H1 (cell line): ENCODE data around the gene EIF4ENIF1. TPM values are rescaled to one million over a fixed set of nuclear protein-coding genes. Genes with fewer than 3 reads are reported as not detected.

Experiments used
- CTCF ChIA-PET: fragments of 300-600 bp; sonication (Branson Sonifier 250); formaldehyde crosslinking; loops from one replicate; lab custom pipeline; 2021; ENCODE audit not compliant: partially characterized antibody; lab: Charles Lee
- POLR2A ChIA-PET: fragments of 300-600 bp; sonication (Branson Sonifier 250); formaldehyde crosslinking; loops from one replicate; lab custom pipeline; 2021; ENCODE audit warnings: inconsistent platforms; ENCODE audit not compliant: partially characterized antibody; lab: Charles Lee
- DNase-seq, 2 experiments: peaks; one replicate each; pipeline versions ENCODE4 v3.0.0 to v3.0.0-alpha.2; 2010 to 2022; ENCODE audit warnings: low spot score in 2 of 2, low read depth in 1 of 2, mixed read lengths in 1 of 2
- FAIRE-seq: peaks from 2 replicates; lab custom pipeline; 2011; peaks lifted over from hg19 to GRCh38; lab: Jason Lieb, UNC
- H2AFZ ChIP-seq: 2 replicates; pipeline ENCODE4 v1.8.1; 2012; ENCODE audit warnings: low read length, inconsistent platforms
- H2AK5ac ChIP-seq: 2 replicates; pipeline ENCODE4 v1.6.1; 2013; ENCODE audit warnings: low read depth, low read length
- H2BK120ac ChIP-seq: replicated peaks from 2 replicates; pipeline ENCODE3; 2013; ENCODE audit warnings: low read depth, low read length, inconsistent platforms
- H2BK12ac ChIP-seq: 2 replicates; pipeline ENCODE4 v1.6.1; 2013; ENCODE audit warnings: low read depth, low read length
- H2BK15ac ChIP-seq: 2 replicates; pipeline ENCODE4 v1.6.1; 2013; ENCODE audit warnings: low read length
- H2BK20ac ChIP-seq: 2 replicates; pipeline ENCODE4 v1.6.1; 2013; ENCODE audit warnings: low read length
- H2BK5ac ChIP-seq: 2 replicates; pipeline ENCODE4 v1.6.1; 2013; ENCODE audit warnings: low read depth, low read length
- H3K14ac ChIP-seq: 2 replicates; pipeline ENCODE4 v1.6.1; 2013; ENCODE audit warnings: inconsistent platforms; ENCODE audit not compliant: insufficient read length
- H3K18ac ChIP-seq: 2 replicates; pipeline ENCODE4 v1.6.1; 2013; ENCODE audit warnings: low read length; ENCODE audit errors: extremely low read depth
- H3K23ac ChIP-seq: 2 replicates; pipeline ENCODE4 v1.6.1; 2013; ENCODE audit warnings: inconsistent platforms; ENCODE audit not compliant: insufficient read length
- H3K23me2 ChIP-seq: 2 replicates; pipeline ENCODE4 v1.6.1; 2013; ENCODE audit warnings: low read depth, low read length
- H3K27ac ChIP-seq: 2 replicates; pipeline ENCODE4 v1.6.1; 2011; ENCODE audit warnings: low read depth, low read length, inconsistent platforms
- H3K27me3 ChIP-seq, 4 experiments: replicated peaks in 1 of 4; 1 replicate in 1 of 4; 2 replicates in 3 of 4; pipeline versions ENCODE4 v1.6.1 to v1.8.1; 2011 to 2013; ENCODE audit warnings: low read length in 3 of 4, mild to moderate bottlenecking in 3 of 4, inconsistent platforms in 2 of 4, mixed read lengths in 2 of 4, moderate library complexity in 1 of 4; ENCODE audit not compliant: control insufficient read depth in 3 of 4, insufficient read depth in 3 of 4; ENCODE audit errors: extremely low read depth in 1 of 4
- H3K36me3 ChIP-seq, 4 experiments: 2 replicates each; pipeline versions ENCODE4 v1.6.1 to v1.8.1; 2011 to 2013; ENCODE audit warnings: mild to moderate bottlenecking in 4 of 4, low read length in 3 of 4, moderate library complexity in 2 of 4, control low read depth in 1 of 4, inconsistent platforms in 1 of 4; ENCODE audit not compliant: insufficient read depth in 4 of 4, control insufficient read depth in 2 of 4
- H3K4ac ChIP-seq: replicated peaks from 2 replicates; pipeline ENCODE3; 2013; ENCODE audit warnings: low read length, low read depth, mixed read lengths, inconsistent platforms; ENCODE audit not compliant: insufficient read length
- H3K4me1 ChIP-seq, 4 experiments: replicated peaks in 1 of 4; 1 replicate in 1 of 4; 2 replicates in 3 of 4; pipeline versions ENCODE4 v1.6.1 to v1.8.1; 2011 to 2013; ENCODE audit warnings: low read length in 3 of 4, inconsistent platforms in 2 of 4, mixed read lengths in 1 of 4; ENCODE audit not compliant: insufficient read depth in 4 of 4, control insufficient read depth in 3 of 4
- H3K4me2 ChIP-seq, 2 experiments: 2 replicates each; pipeline versions ENCODE4 v1.6.1 to v1.8.1; 2011 to 2013; ENCODE audit warnings: low read depth in 2 of 2, low read length in 2 of 2, control low read depth in 1 of 2, inconsistent platforms in 1 of 2, mild to moderate bottlenecking in 1 of 2; ENCODE audit not compliant: insufficient read depth in 1 of 2
- H3K4me3 ChIP-seq, 4 experiments: fragments of 200-600, 300-600 bp in 1 of 4; sonication (generic), shearing (Covaris generic), sonication (Bioruptor Twin) in 1 of 4; 2 replicates each; pipeline versions ENCODE4 v1.5.1 to v1.8.1; 2011 to 2016; ENCODE audit warnings: low read length in 4 of 4, low read depth in 3 of 4, control low read depth in 2 of 4, inconsistent platforms in 2 of 4, mild to moderate bottlenecking in 2 of 4, mixed read lengths in 1 of 4, moderate library complexity in 1 of 4; ENCODE audit not compliant: insufficient read depth in 2 of 4; ENCODE audit errors: extremely low read depth in 1 of 4
- H3K56ac ChIP-seq: replicated peaks from 2 replicates; pipeline ENCODE3; 2013; ENCODE audit warnings: low read depth, mild to moderate bottlenecking, mixed read lengths, low read length, inconsistent platforms; ENCODE audit not compliant: insufficient read length
- H3K79me1 ChIP-seq: 2 replicates; pipeline ENCODE4 v1.6.1; 2013; ENCODE audit warnings: low read depth, low read length, control low read depth
- H3K79me2 ChIP-seq, 2 experiments: 2 replicates each; pipeline versions ENCODE4 v1.6.1 to v1.8.1; 2012 to 2013; ENCODE audit warnings: low read length in 2 of 2, mild to moderate bottlenecking in 2 of 2, inconsistent platforms in 1 of 2; ENCODE audit not compliant: insufficient read depth in 2 of 2, control insufficient read depth in 1 of 2
- H3K9ac ChIP-seq, 4 experiments: replicated peaks in 1 of 4; 1 replicate in 1 of 4; 2 replicates in 3 of 4; pipeline versions ENCODE4 v1.6.1 to v1.8.1; 2011 to 2013; ENCODE audit warnings: low read depth in 3 of 4, low read length in 3 of 4, control low read depth in 2 of 4, mild to moderate bottlenecking in 2 of 4, moderate library complexity in 2 of 4, inconsistent platforms in 1 of 4; ENCODE audit errors: extremely low read depth in 1 of 4
- H3K9me3 ChIP-seq, 2 experiments: 2 replicates each; pipeline versions ENCODE4 v1.6.1 to v1.8.1; 2012 to 2013; ENCODE audit warnings: mild to moderate bottlenecking in 2 of 2, moderate library complexity in 2 of 2, control low read depth in 1 of 2, inconsistent platforms in 1 of 2, low read depth in 1 of 2, low read length in 1 of 2, mixed read lengths in 1 of 2; ENCODE audit not compliant: insufficient read depth in 2 of 2
- H4K20me1 ChIP-seq, 2 experiments: replicated peaks in 1 of 2; 2 replicates each; pipeline versions ENCODE3 to v1.8.1; 2011 to 2013; ENCODE audit warnings: inconsistent platforms in 2 of 2, low read length in 2 of 2, mild to moderate bottlenecking in 1 of 2; ENCODE audit not compliant: insufficient read depth in 2 of 2, control insufficient read depth in 1 of 2
- H4K5ac ChIP-seq: 2 replicates; pipeline ENCODE4 v1.6.1; 2013; ENCODE audit warnings: low read length, low read depth, mixed read lengths, inconsistent platforms; ENCODE audit not compliant: insufficient read length
- H4K8ac ChIP-seq: 2 replicates; pipeline ENCODE4 v1.8.0; 2013; ENCODE audit warnings: mild to moderate bottlenecking, moderate library complexity, low read length, inconsistent platforms; ENCODE audit not compliant: insufficient read depth; ENCODE audit errors: extremely low read depth
- H4K91ac ChIP-seq: replicated peaks from 2 replicates; pipeline ENCODE3; 2013; ENCODE audit warnings: low read length, mixed read lengths, inconsistent platforms; ENCODE audit not compliant: insufficient read length
- BCL11A ChIP-seq, 2 experiments: IDR thresholded peaks; one replicate each; pipeline ENCODE4 v1.6.1; 2011; ENCODE audit warnings: low read depth in 2 of 2, low read length in 2 of 2, mild to moderate bottlenecking in 2 of 2
- CBX5 ChIP-seq: fragments of 300-800, 300-1000 bp; sonication (generic); IDR thresholded peaks from 2 replicates; pipeline ENCODE4 v1.7.1; 2016; ENCODE audit warnings: antibody characterized with exemption, low read length, low read depth
- CTBP2 ChIP-seq: IDR thresholded peaks from 2 replicates; pipeline ENCODE4 v1.7.0; 2011; ENCODE audit warnings: borderline replicate concordance, mild to moderate bottlenecking, moderate library complexity, mixed read lengths, low read length; ENCODE audit not compliant: insufficient read depth, insufficient read length
- CTCF ChIP-seq, 3 experiments: IDR thresholded peaks; 1 replicate in 2 of 3; 2 replicates in 1 of 3; pipeline versions ENCODE4 v1.5.1 to v1.6.1; 2011; ENCODE audit warnings: low read length in 3 of 3, mild to moderate bottlenecking in 3 of 3, inconsistent platforms in 2 of 3, low read depth in 1 of 3, moderate library complexity in 1 of 3; ENCODE audit not compliant: insufficient read depth in 1 of 3; ENCODE audit errors: control extremely low read depth in 1 of 3
- EZH2 ChIP-seq: fragments of 200-600 bp; sonication (generic); IDR thresholded peaks from 2 replicates; pipeline ENCODE4 v1.7.1; 2012; ENCODE audit warnings: low read depth, mild to moderate bottlenecking, moderate library complexity, low read length, inconsistent platforms; ENCODE audit not compliant: severe bottlenecking
- KDM4A ChIP-seq: IDR thresholded peaks from one replicate; pipeline ENCODE4 v1.7.1; 2012; ENCODE audit warnings: low read depth, mild to moderate bottlenecking, moderate library complexity, low read length, inconsistent platforms; ENCODE audit not compliant: severe bottlenecking
- MAFK ChIP-seq: IDR thresholded peaks from 2 replicates; pipeline ENCODE4 v1.6.1; 2012; ENCODE audit warnings: low read depth, mild to moderate bottlenecking, improper control_type of control experiment, low read length
- POU5F1 ChIP-seq: IDR thresholded peaks from 2 replicates; pipeline ENCODE4 v1.6.1; 2011; ENCODE audit warnings: low read depth, mild to moderate bottlenecking, low read length, moderate library complexity
- SAP30 ChIP-seq: fragments of 300-600 bp; sonication (generic); IDR thresholded peaks from 2 replicates; pipeline ENCODE4 v1.7.1; 2012; ENCODE audit warnings: low read length, moderate library complexity, mild to moderate bottlenecking, inconsistent platforms; ENCODE audit not compliant: insufficient read depth, insufficient replicate concordance
- SUZ12 ChIP-seq: fragments of 200-600 bp; sonication (generic); IDR thresholded peaks from 2 replicates; pipeline ENCODE4 v1.6.1; 2012; ENCODE audit warnings: mild to moderate bottlenecking, inconsistent platforms, low read length, moderate library complexity, mixed read lengths
- WGBS, 2 experiments: shearing (Covaris generic) in 1 of 2; methylation state at CpG; one replicate each; pipeline versions ENCODE4 v1.1.6 to v1.1.7; 2013 to 2015; ENCODE audit warnings: low lambda C conversion rate in 2 of 2, mixed read lengths in 2 of 2, inconsistent platforms in 1 of 2, low coverage in 1 of 2, missing lambda C conversion rate in 1 of 2; ENCODE audit not compliant: insufficient replicate concordance in 2 of 2, insufficient coverage in 1 of 2, insufficient read length in 1 of 2; ENCODE audit errors: extremely low coverage in 1 of 2, missing lambda C conversion rate in 1 of 2; 5-methylcytosine and 5-hydroxymethylcytosine counted together
- polyA plus RNA-seq, 7 experiments: library from polyadenylated mRNA; depleted of rRNA in 3 of 7; stranded (reverse) in 5 of 7; unstranded in 2 of 7; fragments of >200 nt in 5 of 7; fragments of 200-250 nt in 2 of 7; gene quantifications; 1 replicate in 5 of 7; 2 replicates in 1 of 7; 4 replicates in 1 of 7; pipeline versions ENCODE4 v1.2.1 to v1.2.3, GENCODE V29; 2011 to 2013; ENCODE audit warnings: missing spikeins in 2 of 7, mixed read lengths in 2 of 7
- total RNA-seq: library from RNA; stranded (reverse); fragmentation: NEBNext Ultra II Directional; extraction: Animal tissue kit (Norgen Biotek cat#: 25700); gene quantifications from 2 replicates; pipeline ENCODE4 v1.2.1, GENCODE V29; 2021

Gene EIF4ENIF1
- total and polyA plus RNA-seq, 2 of the 8 experiments (the other 6 are each of a cell fraction or from before 2014, with no cell fraction given) = 21.9 to 23.6 TPM

GRCh38 chr22:31436132-31436531, 53.5 kb downstream of the EIF4ENIF1 start:
- DNase-seq = no peak
- no peak overlapping the region for H3K14ac ChIP-seq
- H3K4me3 ChIP-seq = no peak overlapping the region
- no peak overlapping the region for H3K4ac ChIP-seq
- H3K27ac ChIP-seq = no peak overlapping the region
- no peak overlapping the region for H2BK120ac ChIP-seq
- no peak overlapping the region for H3K56ac ChIP-seq
- H3K4me1 ChIP-seq = no peaks in the 10 kb centered on the region
- no peaks in the 10 kb centered on the region for H3K79me2 ChIP-seq
- H4K91ac ChIP-seq = no peak overlapping the region
- WGBS, 2 experiments = 98% methylated on average over 3 of the region's 3 CpGs; no CpG with 5 or more reads in 1 of the 2 experiments
- H2BK15ac ChIP-seq = no peak overlapping the region
- ChIA-PET POLR2A (interaction anchor here (0.8 to 2.8 kb wide), 4 partner anchors 11 to 90 kb away, joined by 3 to 15 read pairs (median 4); partner anchors contain the start of gene PATZ1), CTCF (interaction anchor here (0.6 to 4.1 kb wide), 2 partner anchors 16 to 80 kb away, joined by 3 to 18 read pairs; no protein-coding TSS in a partner anchor)
- H3K23ac ChIP-seq = no peak overlapping the region
- no peak overlapping the region for H2BK5ac ChIP-seq
- no peak overlapping the region for H3K18ac ChIP-seq
- FAIRE-seq = no peak
- no peaks in the 10 kb centered on the region for H4K20me1 ChIP-seq
- no peaks in the 10 kb centered on the region for H3K23me2 ChIP-seq
- no peak overlapping the region for H3K9ac ChIP-seq
- H2BK12ac ChIP-seq = no peak overlapping the region
- no peak overlapping the region for H2AK5ac ChIP-seq
- H2AFZ ChIP-seq = no peak overlapping the region
- H3K4me2 ChIP-seq = no peak overlapping the region
- no peak overlapping the region for H4K8ac ChIP-seq
- H3K9me3 ChIP-seq = no peaks in the 10 kb centered on the region
- no peak overlapping the region for H4K5ac ChIP-seq
- H3K79me1 ChIP-seq = no peaks in the 10 kb centered on the region
- no peak overlapping the region for H2BK20ac ChIP-seq
- no peaks in the 10 kb centered on the region for H3K27me3 ChIP-seq
- peaks cover 11 to 83% (median 60%) of the 10 kb centered on the region in 4 experiments for H3K36me3 ChIP-seq
- TF ChIP-seq CTCF (IDR thresholded peaks at IDR 0.05; ENCODE audit: control extremely low read depth in 1 of 3, insufficient read depth in 1 of 3, low read depth in 1 of 3, low read length in 3 of 3) (no peak), CTBP2 (no peak), CBX5 (no peak), SAP30 (no peak), EZH2 (no peak), BCL11A (IDR thresholded peaks at IDR 0.05; ENCODE audit: low read depth in 2 of 2, low read length in 2 of 2) (no peak), POU5F1 (no peak), SUZ12 (no peak), MAFK (no peak), KDM4A (no peak)
